Measurements from ENCODE around the gene TESMIN. TPM values are rescaled to one million over a fixed set of nuclear protein-coding genes. Genes with fewer than 3 reads are reported as not detected.

The TESMIN gene
- total RNA-seq, 2 donors from 2014 or later = 14.3 to 20.7 TPM

DNA sequence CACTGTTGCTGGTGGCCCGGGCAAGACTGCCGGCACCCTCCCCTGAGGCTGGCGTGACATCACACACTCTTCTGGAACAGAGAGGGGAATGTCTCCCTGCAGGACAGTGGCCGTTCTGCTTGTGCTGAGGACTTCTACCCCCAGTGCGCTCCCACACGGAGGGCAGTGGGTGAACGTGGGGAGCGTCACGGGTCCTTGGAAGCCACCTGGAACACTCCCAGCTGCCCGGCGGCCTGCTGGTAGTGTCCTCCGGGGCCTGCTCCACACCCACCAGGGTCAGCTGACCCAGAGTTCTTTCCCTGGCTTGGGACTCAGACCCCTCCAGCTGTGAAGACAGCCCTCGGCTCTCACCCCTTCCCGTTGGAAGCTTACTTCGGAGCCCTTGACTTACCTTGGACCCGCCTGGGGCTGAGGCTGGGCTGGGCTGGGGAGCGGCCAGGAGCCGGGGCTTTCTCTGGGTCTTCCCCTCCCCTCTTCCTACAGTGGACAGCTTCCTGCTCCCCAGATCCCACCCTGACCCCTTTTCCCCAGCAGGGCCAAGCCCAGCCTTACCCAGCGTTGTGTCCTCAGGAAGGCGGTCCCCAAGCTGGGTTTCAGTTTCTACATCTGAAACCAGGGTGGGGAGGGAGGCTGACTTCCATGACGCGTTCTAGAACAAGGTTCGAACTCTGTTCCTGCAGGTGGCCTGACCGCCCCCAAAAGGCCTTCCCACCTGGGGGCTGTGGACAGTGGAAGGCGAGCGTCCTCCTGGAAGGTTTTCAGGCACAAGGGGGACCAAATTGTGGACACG, 81.8 kb downstream of the TESMIN start:
- no peak overlapping the region for H3K27ac ChIP-seq
- DNase-seq = no peak
- intact Hi-C loops (cut with DNase I) = no loop called here
- H3K4me3 ChIP-seq = no peak overlapping the region
- no peaks in the 10 kb centered on the region for H3K27me3 ChIP-seq
- TF ChIP-seq, protein P1, sequence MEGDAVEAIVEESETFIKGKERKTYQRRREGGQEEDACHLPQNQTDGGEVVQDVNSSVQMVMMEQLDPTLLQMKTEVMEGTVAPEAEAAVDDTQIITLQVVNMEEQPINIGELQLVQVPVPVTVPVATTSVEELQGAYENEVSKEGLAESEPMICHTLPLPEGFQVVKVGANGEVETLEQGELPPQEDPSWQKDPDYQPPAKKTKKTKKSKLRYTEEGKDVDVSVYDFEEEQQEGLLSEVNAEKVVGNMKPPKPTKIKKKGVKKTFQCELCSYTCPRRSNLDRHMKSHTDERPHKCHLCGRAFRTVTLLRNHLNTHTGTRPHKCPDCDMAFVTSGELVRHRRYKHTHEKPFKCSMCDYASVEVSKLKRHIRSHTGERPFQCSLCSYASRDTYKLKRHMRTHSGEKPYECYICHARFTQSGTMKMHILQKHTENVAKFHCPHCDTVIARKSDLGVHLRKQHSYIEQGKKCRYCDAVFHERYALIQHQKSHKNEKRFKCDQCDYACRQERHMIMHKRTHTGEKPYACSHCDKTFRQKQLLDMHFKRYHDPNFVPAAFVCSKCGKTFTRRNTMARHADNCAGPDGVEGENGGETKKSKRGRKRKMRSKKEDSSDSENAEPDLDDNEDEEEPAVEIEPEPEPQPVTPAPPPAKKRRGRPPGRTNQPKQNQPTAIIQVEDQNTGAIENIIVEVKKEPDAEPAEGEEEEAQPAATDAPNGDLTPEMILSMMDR (IDR thresholded peaks at IDR 0.05) = no peak
- no peaks in the 10 kb centered on the region for H3K4me1 ChIP-seq
- H3K9ac ChIP-seq (ENCODE audit: low read depth in 2 of 2, low read length in 2 of 2) = no peak overlapping the region
- H3K36me3 ChIP-seq = no peaks in the 10 kb centered on the region
- H3K9me3 ChIP-seq = no peaks in the 10 kb centered on the region

DNA sequence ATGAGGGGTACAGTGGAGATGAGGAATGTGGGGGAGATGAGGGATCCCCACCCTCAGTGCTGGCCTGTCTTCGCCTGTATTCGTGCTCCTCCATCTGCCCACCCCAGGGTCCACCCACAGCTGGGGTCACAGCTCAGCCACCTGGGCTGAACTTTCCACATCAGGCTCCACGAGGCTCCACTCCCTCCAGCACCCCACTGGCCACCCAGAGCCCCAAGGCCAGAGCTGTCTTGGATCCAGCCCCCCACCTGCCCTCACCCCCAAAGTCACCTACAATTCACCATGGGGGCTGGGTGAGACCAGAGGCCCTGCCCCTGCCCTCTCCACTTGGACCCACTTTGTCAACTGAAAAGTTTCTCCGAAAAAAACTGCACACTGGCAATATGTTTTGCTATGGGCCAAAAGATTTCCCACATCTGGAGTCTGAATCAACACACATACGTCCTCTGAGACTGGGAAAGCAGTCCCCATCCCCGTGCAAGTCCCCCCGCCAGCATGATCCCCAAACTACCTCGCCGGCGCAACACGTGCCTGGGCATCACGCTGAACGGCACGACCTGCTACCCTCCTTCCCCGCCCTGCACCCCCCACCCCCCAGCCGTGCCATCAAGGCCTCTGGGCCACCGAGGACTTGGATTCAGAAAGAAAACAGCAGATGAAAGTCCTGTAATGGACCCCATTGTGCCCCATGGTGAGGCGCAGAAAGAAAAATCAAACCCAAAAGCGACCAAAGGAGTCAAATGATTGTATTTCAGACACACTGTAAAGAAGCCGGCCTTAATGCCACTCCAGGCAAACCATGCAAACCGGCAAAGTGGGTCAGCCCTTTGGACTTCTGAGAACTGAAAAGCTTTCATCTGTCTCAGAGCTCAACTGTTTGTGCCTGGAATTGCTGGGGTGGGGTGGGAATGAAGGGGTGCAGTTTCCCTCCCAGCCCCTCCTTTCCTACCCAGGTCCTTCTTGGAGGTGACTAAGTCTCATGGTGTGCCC, 83.5 kb downstream of the TESMIN start:
- Histone ChIP-seq H3K4me1 (no peaks in the 10 kb centered on the region), H3K9ac (ENCODE audit: low read depth in 2 of 2, low read length in 2 of 2) (no peak overlapping the region), H3K9me3 (no peaks in the 10 kb centered on the region), H3K27me3 (no peaks in the 10 kb centered on the region), H3K4me3 (no peak overlapping the region), H3K27ac (no peak overlapping the region), H3K36me3 (no peaks in the 10 kb centered on the region)
- DNase-seq = no peak
- TF ChIP-seq, protein P1 (IDR thresholded peaks at IDR 0.05) = no peak
- intact Hi-C loops (cut with DNase I) = no loop called here

DNA sequence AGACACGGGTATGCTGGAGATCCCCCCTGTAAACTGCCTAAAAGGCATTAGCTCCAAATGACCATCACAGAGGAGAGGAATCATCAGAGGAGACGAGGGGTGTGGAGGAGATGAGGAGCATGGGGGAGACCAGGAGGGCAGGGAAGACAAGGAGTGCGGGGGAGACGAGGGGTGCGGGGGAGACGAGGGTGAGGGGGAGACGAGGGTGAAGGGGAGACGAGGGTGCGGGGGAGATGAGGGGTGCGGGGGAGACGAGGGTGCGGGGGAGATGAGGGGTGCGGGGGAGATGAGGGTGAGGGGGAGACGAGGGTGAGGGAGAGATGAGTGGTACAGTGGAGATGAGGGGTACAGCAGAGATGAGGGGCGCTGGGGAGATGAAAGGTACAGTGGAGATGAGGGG, 84.5 kb downstream of the TESMIN start:
- DNase-seq = no peak
- H3K9me3 ChIP-seq = no peaks in the 10 kb centered on the region
- intact Hi-C loops (cut with DNase I) = no loop called here
- TF ChIP-seq, protein P1 (IDR thresholded peaks at IDR 0.05) = no peak
- H3K9ac ChIP-seq (ENCODE audit: low read depth in 2 of 2, low read length in 2 of 2) = no peak overlapping the region
- H3K4me3 ChIP-seq = no peak overlapping the region
- no peaks in the 10 kb centered on the region for H3K4me1 ChIP-seq
- no peak overlapping the region for H3K27ac ChIP-seq
- no peaks in the 10 kb centered on the region for H3K27me3 ChIP-seq
- no peaks in the 10 kb centered on the region for H3K36me3 ChIP-seq

DNA sequence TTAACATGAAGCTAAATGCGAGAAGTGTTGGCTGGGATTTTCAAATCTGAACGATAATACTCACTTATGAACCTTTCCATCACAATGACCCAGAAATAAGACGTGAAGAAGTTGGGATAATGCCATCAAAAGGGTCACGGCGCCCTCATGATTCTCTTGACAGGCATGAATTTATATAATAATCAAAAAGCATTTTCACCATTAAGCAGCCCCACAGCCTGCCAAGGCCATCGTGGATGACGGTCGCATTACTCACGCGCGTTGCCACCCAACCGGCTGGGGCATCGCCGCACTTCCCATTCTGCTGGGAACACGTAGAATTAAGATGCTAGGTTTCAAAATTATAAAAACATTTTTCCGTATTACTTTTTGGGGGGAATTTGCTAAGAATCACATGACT, 85.9 kb downstream of the TESMIN start:
- H3K27ac ChIP-seq = no peak overlapping the region
- no peak overlapping the region for H3K4me3 ChIP-seq
- H3K9ac ChIP-seq (ENCODE audit: low read depth in 2 of 2, low read length in 2 of 2) = no peak overlapping the region
- intact Hi-C loops (cut with DNase I) = no loop called here
- no peaks in the 10 kb centered on the region for H3K27me3 ChIP-seq
- H3K9me3 ChIP-seq = no peaks in the 10 kb centered on the region
- TF ChIP-seq, protein P1 (IDR thresholded peaks at IDR 0.05) = no peak
- no peaks in the 10 kb centered on the region for H3K4me1 ChIP-seq
- no peaks in the 10 kb centered on the region for H3K36me3 ChIP-seq
- no peak for DNase-seq

DNA sequence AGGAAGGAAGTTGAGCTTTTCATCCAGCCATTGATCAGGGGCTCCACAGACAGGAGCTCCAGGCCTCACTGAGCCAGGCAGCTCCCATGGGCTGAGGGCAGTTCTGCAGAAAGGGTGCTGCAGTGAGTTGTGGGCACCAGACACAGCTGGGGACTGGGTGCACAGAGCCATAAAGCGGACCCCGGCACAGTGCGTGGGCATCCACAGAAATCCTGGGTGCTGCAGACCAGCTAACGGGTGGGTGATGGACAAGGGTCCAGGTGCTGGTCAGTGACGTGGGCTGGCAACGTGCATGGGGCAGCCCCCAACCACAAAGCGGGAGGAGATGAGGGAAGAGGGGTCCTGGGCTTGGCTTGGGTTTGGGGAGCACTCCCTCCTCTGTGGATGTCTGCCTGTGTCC, 86.4 kb downstream of the TESMIN start:
- no peaks in the 10 kb centered on the region for H3K4me1 ChIP-seq
- no peak for DNase-seq
- no peaks in the 10 kb centered on the region for H3K27me3 ChIP-seq
- H3K36me3 ChIP-seq = no peaks in the 10 kb centered on the region
- no peak overlapping the region for H3K27ac ChIP-seq
- TF ChIP-seq, protein P1 (IDR thresholded peaks at IDR 0.05) = no peak
- no peaks in the 10 kb centered on the region for H3K9me3 ChIP-seq
- H3K9ac ChIP-seq (ENCODE audit: low read depth in 2 of 2, low read length in 2 of 2) = no peak overlapping the region
- no peak overlapping the region for H3K4me3 ChIP-seq
- intact Hi-C loops (cut with DNase I) = no loop called here

Data from colonic mucosa (tissue), 4 donors.